K562 (cell line): ENCODE measurements around the gene FAM186B. TPM values are rescaled to one million over a fixed set of nuclear protein-coding genes. Genes with fewer than 3 reads are reported as not detected.

ENCODE experiments used
- PHF21A ChIP-seq: fragments of 450-650 bp; IDR thresholded peaks from 2 replicates; pipeline ENCODE4 v1.6.1; 2017; ENCODE audit warnings: low read depth, borderline replicate concordance
- SMC3 ChIP-seq: conservative IDR thresholded peaks from 2 replicates; pipeline ENCODE4 v1.6.1; 2011; ENCODE audit warnings: low read depth, low read length, improper control_type of control experiment; ENCODE audit not compliant: insufficient read depth
- ZNF551 ChIP-seq: fragments of 250-450 bp; sonication (Bioruptor Pico); IDR thresholded peaks from 2 replicates; pipeline ENCODE4 v1.5.0; 2021; ENCODE audit warnings: mild to moderate bottlenecking, moderate library complexity
- polyA plus RNA-seq, 8 experiments: library from polyadenylated mRNA; depleted of rRNA in 4 of 8; stranded (reverse) in 5 of 8; unstranded in 3 of 8; fragments of >200 nt; fragmentation: Nextera tagmentation in 2 of 8; fragmentation: Illumina TruSeq in 1 of 8; extraction: Ambion mirVana in 2 of 8; extraction: Trizol in 1 of 8; gene quantifications; 2 replicates each; pipeline versions ENCODE4 v1.2.1 to v1.2.3, GENCODE V29; 2011 to 2014; ENCODE audit warnings: inconsistent platforms in 1 of 8, missing spikeins in 1 of 8
- total RNA-seq, 7 experiments: library from RNA; depleted of rRNA in 6 of 7; stranded (reverse); fragments of >200 nt in 6 of 7; fragmentation: Illumina TruSeq in 2 of 7; extraction: Trizol in 2 of 7; gene quantifications; 2 replicates each; pipeline versions ENCODE4 v1.2.1 to v1.2.3, GENCODE V29; 2011 to 2021; ENCODE audit warnings: low replicate concordance in 1 of 7
- TF ChIP-seq, protein P1 (sequence below): sonication (generic); formaldehyde crosslinking; IDR thresholded peaks from 2 replicates; pipeline ENCODE4 v1.8.0; 2023; ENCODE audit warnings: mild to moderate bottlenecking, missing genetic modification reagents
- TF ChIP-seq, protein P2 (sequence below): fragments of 250-450 bp; sonication (Bioruptor Pico); IDR thresholded peaks from 2 replicates; pipeline ENCODE4 v1.4.0; 2020; ENCODE audit warnings: mild to moderate bottlenecking, moderate library complexity

FAM186B gene
- total and polyA plus RNA-seq, 9 of the 15 experiments (the other 6 are each of a cell fraction or from before 2014, with no cell fraction given): 0.07 to 0.42 (median 0.15) TPM

DNA sequence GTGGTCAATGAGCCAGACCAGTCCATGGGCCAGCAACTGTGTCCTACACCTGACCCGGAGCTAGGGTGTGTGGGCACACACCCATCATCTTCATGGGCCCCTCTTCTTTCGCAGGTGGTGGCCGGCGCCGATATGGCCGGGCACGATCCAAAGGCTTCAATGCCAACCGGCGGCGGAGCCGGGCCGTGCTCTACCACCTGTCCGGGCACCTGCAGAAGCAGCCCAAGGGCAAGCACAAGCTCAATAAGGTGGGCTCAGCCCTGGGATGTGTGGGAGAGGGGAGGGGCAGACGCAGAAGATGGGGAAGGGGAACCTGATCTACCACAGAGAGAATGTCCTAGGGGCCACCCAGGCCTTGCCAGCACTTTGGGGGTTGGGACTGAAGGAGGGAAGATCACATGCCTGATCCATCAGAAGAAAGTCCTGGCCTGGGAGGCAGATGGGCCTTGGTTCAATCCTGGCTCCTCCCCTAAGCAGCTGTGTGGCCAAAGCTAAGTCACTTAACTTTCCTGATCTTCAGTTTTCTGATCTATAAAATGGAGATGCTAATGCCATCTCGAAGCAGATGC, 62.8 kb downstream of the FAM186B start (continued):
- TF ChIP-seq, protein P1, sequence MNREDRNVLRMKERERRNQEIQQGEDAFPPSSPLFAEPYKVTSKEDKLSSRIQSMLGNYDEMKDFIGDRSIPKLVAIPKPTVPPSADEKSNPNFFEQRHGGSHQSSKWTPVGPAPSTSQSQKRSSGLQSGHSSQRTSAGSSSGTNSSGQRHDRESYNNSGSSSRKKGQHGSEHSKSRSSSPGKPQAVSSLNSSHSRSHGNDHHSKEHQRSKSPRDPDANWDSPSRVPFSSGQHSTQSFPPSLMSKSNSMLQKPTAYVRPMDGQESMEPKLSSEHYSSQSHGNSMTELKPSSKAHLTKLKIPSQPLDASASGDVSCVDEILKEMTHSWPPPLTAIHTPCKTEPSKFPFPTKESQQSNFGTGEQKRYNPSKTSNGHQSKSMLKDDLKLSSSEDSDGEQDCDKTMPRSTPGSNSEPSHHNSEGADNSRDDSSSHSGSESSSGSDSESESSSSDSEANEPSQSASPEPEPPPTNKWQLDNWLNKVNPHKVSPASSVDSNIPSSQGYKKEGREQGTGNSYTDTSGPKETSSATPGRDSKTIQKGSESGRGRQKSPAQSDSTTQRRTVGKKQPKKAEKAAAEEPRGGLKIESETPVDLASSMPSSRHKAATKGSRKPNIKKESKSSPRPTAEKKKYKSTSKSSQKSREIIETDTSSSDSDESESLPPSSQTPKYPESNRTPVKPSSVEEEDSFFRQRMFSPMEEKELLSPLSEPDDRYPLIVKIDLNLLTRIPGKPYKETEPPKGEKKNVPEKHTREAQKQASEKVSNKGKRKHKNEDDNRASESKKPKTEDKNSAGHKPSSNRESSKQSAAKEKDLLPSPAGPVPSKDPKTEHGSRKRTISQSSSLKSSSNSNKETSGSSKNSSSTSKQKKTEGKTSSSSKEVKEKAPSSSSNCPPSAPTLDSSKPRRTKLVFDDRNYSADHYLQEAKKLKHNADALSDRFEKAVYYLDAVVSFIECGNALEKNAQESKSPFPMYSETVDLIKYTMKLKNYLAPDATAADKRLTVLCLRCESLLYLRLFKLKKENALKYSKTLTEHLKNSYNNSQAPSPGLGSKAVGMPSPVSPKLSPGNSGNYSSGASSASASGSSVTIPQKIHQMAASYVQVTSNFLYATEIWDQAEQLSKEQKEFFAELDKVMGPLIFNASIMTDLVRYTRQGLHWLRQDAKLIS (CRISPR knock-in tag): no peak
- no peak for TF ChIP-seq SMC3
- TF ChIP-seq, protein P2, sequence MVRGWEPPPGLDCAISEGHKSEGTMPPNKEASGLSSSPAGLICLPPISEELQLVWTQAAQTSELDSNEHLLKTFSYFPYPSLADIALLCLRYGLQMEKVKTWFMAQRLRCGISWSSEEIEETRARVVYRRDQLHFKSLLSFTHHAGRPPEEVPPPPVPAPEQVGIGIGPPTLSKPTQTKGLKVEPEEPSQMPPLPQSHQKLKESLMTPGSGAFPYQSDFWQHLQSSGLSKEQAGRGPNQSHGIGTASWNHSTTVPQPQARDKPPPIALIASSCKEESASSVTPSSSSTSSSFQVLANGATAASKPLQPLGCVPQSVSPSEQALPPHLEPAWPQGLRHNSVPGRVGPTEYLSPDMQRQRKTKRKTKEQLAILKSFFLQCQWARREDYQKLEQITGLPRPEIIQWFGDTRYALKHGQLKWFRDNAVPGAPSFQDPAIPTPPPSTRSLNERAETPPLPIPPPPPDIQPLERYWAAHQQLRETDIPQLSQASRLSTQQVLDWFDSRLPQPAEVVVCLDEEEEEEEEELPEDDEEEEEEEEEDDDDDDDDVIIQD (CRISPR knock-in tag): no peak
- TF ChIP-seq ZNF551 (CRISPR knock-in tag): no peak
- no peak for TF ChIP-seq PHF21A
- TF ChIP-seq, all 486 proteins: peak for 0
